Astrocyte of the cerebellum (primary cell): ENCODE results near the gene TP53TG5.

Experiments used
- DNase-seq: peaks from one replicate; pipeline ENCODE4 v3.0.0-alpha.2; 2011; ENCODE audit warnings: low read depth
- H3K4me3 ChIP-seq: 2 replicates; pipeline ENCODE4 v1.5.1; 2011; ENCODE audit warnings: mild to moderate bottlenecking, low read depth, low read length, moderate library complexity
- CTCF ChIP-seq: IDR thresholded peaks from 2 replicates; pipeline ENCODE4 v1.5.1; 2012; ENCODE audit warnings: low read length, low read depth, moderate library complexity, mild to moderate bottlenecking; ENCODE audit errors: missing control alignments
- in situ Hi-C: cut with HindIII; loops from 2 replicates; pipeline ENCODE4 v1.10.0; 2017; ENCODE audit warnings: low sequenced_read_pairs

Gene TP53TG5

GRCh38 chr20:45394221-45395113, 16.3 kb upstream of the TP53TG5 start:
- H3K4me3 ChIP-seq = no peak overlapping the region
- DNase-seq = no peak
- in situ Hi-C loops = no loop called here
- no peak for TF ChIP-seq CTCF

- H3K4me3 ChIP-seq = no peak overlapping the region
- no peak for DNase-seq
- in situ Hi-C loops = no loop called here
- no peak for TF ChIP-seq CTCF
Observed at GRCh38 chr20:45392733-45393132, 14.6 kb upstream of the TP53TG5 start.

- no peak for DNase-seq
- no peak for TF ChIP-seq CTCF
- in situ Hi-C loops = no loop called here
- no peak overlapping the region for H3K4me3 ChIP-seq
Observed at GRCh38 chr20:45391559-45391958, 13.4 kb upstream of the TP53TG5 start.

GRCh38 chr20:45390931-45391330, 12.8 kb upstream of the TP53TG5 start:
- in situ Hi-C loops = no loop called here
- no peak for DNase-seq
- H3K4me3 ChIP-seq = no peak overlapping the region
- TF ChIP-seq CTCF = no peak

- TF ChIP-seq CTCF = no peak
- no peak overlapping the region for H3K4me3 ChIP-seq
- in situ Hi-C loops = no loop called here
- no peak for DNase-seq
Observed at GRCh38 chr20:45387274-45387673, 9.1 kb upstream of the TP53TG5 start.

GRCh38 chr20:45377269-45377668, 856 bp downstream of the TP53TG5 start:
- in situ Hi-C loops = loop anchor here (5.0 kb wide), 1 partner anchor 70 kb away; the partner anchor contains the start of genes MATN4 and RBPJL
- no peak for DNase-seq
- no peak for TF ChIP-seq CTCF
- no peak overlapping the region for H3K4me3 ChIP-seq
